Caco-2 (cell line): ENCODE results near the gene FKBP7. TPM values are rescaled to one million over a fixed set of nuclear protein-coding genes. Genes with fewer than 3 reads are reported as not detected.

ENCODE experiments used
- BruUV-seq: library from RNA; stranded (reverse); fragments of 400-500 nt; replicated peaks from 2 replicates; lab custom pipeline; 2021; lab: Mats Ljungman, UMichigan
- CTCF ChIA-PET: fragments of 300-600 bp; sonication (Branson Sonifier 250); formaldehyde crosslinking; loops from one replicate; lab custom pipeline; 2022; ENCODE audit warnings: antibody characterized with exemption; lab: Charles Lee
- POLR2A ChIA-PET: fragments of 300-600 bp; sonication (Branson Sonifier 250); formaldehyde crosslinking; loops from one replicate; lab custom pipeline; 2022; ENCODE audit warnings: antibody characterized with exemption; lab: Charles Lee
- DNase-seq, 2 experiments: peaks; one replicate each; pipeline versions ENCODE4 v3.0.0 to v3.0.0-alpha.2; 2020 to 2022
- H3K27me3 ChIP-seq: replicated peaks from 2 replicates; pipeline ENCODE4 v1.6.0; 2011; ENCODE audit warnings: low read length; ENCODE audit not compliant: control insufficient read depth, insufficient read depth
- H3K36me3 ChIP-seq: 2 replicates; pipeline ENCODE4 v1.5.1; 2011; ENCODE audit warnings: low read length; ENCODE audit not compliant: control insufficient read depth, insufficient read depth
- H3K4me1 ChIP-seq: fragments of 250-450 bp; sonication (Bioruptor Pico); 2 replicates; pipeline ENCODE4 v1.5.1; 2020; ENCODE audit warnings: mild to moderate bottlenecking
- H3K4me3 ChIP-seq: 2 replicates; pipeline ENCODE4 v1.5.1; 2011; ENCODE audit warnings: low read depth, mild to moderate bottlenecking, control low read depth, low read length
- H3K9me3 ChIP-seq: fragments of 250-450 bp; sonication (Bioruptor Pico); 2 replicates; pipeline ENCODE4 v1.5.1; 2020; ENCODE audit warnings: mild to moderate bottlenecking, moderate library complexity
- H3K27ac Mint-ChIP-seq: one replicate; pipeline ENCODE4 v1.8.0; 2022; ENCODE audit warnings: mixed read lengths; ENCODE audit not compliant: unreplicated experiment
- H3K27me3 Mint-ChIP-seq: one replicate; pipeline ENCODE4 v1.8.0; 2022; ENCODE audit warnings: mixed read lengths; ENCODE audit not compliant: insufficient read depth, unreplicated experiment
- H3K36me3 Mint-ChIP-seq: one replicate; pipeline ENCODE4 v1.8.0; 2022; ENCODE audit warnings: mild to moderate bottlenecking, mixed read lengths; ENCODE audit not compliant: insufficient read depth, unreplicated experiment
- H3K4me1 Mint-ChIP-seq: one replicate; pipeline ENCODE4 v1.8.0; 2022; ENCODE audit warnings: low read depth, mixed read lengths; ENCODE audit not compliant: unreplicated experiment
- H3K4me3 Mint-ChIP-seq: one replicate; pipeline ENCODE4 v1.8.0; 2022; ENCODE audit warnings: mild to moderate bottlenecking, moderate library complexity, mixed read lengths; ENCODE audit not compliant: unreplicated experiment
- H3K9me3 Mint-ChIP-seq: one replicate; pipeline ENCODE4 v1.8.0; 2022; ENCODE audit warnings: mixed read lengths; ENCODE audit not compliant: unreplicated experiment
- intact Hi-C: fragments of 100-400 bp; cut with micrococcal nuclease; formaldehyde crosslinking; loops from one replicate; pipeline ENCODE4 v1.10.0; 2022; ENCODE audit not compliant: unreplicated experiment
- total RNA-seq: library from RNA; stranded (reverse); gene quantifications from 2 replicates; pipeline ENCODE4 v1.2.3, GENCODE V29; 2022
- TF ChIP-seq, protein P1 (sequence below), 2 experiments: fragments of 200-600 bp in 1 of 2; IDR thresholded peaks; 1 replicate in 1 of 2; 2 replicates in 1 of 2; pipeline versions ENCODE4 v1.5.1 to v1.8.0; 2011 to 2022; ENCODE audit warnings: antibody characterized with exemption in 1 of 2, control low read depth in 1 of 2, inconsistent platforms in 1 of 2, low read depth in 1 of 2, low read length in 1 of 2, mild to moderate bottlenecking in 1 of 2, moderate library complexity in 1 of 2; ENCODE audit not compliant: insufficient read depth in 1 of 2, severe bottlenecking in 1 of 2, unreplicated experiment in 1 of 2

Gene FKBP7
- total RNA-seq, 1 experiment from 2014 or later = 2.4 TPM

GRCh38 chr2:178508646-178509045, 30.2 kb upstream of the FKBP7 start:
- POLR2A ChIA-PET = no interaction called here

GRCh38 chr2:178506949-178507348, 28.5 kb upstream of the FKBP7 start:
- H3K27ac Mint-ChIP-seq = no peak overlapping the region
- TF ChIP-seq, protein P1, sequence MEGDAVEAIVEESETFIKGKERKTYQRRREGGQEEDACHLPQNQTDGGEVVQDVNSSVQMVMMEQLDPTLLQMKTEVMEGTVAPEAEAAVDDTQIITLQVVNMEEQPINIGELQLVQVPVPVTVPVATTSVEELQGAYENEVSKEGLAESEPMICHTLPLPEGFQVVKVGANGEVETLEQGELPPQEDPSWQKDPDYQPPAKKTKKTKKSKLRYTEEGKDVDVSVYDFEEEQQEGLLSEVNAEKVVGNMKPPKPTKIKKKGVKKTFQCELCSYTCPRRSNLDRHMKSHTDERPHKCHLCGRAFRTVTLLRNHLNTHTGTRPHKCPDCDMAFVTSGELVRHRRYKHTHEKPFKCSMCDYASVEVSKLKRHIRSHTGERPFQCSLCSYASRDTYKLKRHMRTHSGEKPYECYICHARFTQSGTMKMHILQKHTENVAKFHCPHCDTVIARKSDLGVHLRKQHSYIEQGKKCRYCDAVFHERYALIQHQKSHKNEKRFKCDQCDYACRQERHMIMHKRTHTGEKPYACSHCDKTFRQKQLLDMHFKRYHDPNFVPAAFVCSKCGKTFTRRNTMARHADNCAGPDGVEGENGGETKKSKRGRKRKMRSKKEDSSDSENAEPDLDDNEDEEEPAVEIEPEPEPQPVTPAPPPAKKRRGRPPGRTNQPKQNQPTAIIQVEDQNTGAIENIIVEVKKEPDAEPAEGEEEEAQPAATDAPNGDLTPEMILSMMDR (IDR thresholded peaks at IDR 0.05; ENCODE audit: insufficient read depth in 1 of 2, low read depth in 1 of 2, low read length in 1 of 2, severe bottlenecking in 1 of 2, unreplicated experiment in 1 of 2) = no peak
- POLR2A ChIA-PET = no interaction called here

More at GRCh38 chr2:178508646-178509045, 30.2 kb upstream of the FKBP7 start:
- CTCF ChIA-PET = no interaction called here
- Mint-ChIP-seq H3K27ac (no peak overlapping the region), H3K27me3 (no peaks in the 10 kb centered on the region), H3K36me3 (peaks cover 6% of the 10 kb centered on the region), H3K9me3 (no peaks in the 10 kb centered on the region), H3K4me3 (no peak overlapping the region), H3K4me1 (no peaks in the 10 kb centered on the region)
- intact Hi-C loops = no loop called here
- Histone ChIP-seq H3K4me1 (no peaks in the 10 kb centered on the region), H3K4me3 (no peak overlapping the region), H3K9me3 (no peaks in the 10 kb centered on the region), H3K27me3 (no peaks in the 10 kb centered on the region), H3K36me3 (no peaks in the 10 kb centered on the region)
- no TSS peak for BruUV-seq
- DNase-seq = no peak
- TF ChIP-seq, protein P1 (IDR thresholded peaks at IDR 0.05; ENCODE audit: insufficient read depth in 1 of 2, low read depth in 1 of 2, low read length in 1 of 2, severe bottlenecking in 1 of 2, unreplicated experiment in 1 of 2) = no peak

DNA sequence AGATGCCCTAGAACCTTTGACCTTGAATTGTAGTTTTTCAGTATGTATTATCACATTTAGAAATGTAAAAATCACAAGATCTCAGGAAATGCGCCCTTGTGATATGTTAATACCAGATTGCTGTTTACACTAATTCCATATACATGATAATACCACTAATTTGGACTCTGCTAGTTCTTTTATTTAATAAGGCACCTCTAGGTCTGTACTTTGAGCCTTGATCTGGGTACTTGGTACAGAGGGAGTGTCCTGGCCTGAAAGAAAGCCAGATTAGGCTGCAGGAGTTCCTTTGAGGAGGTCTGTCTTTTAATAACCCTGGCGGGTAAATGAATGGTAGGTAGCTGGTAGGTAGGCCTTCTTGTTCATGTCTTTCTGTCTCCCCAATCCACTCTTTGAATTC, 28.1 kb upstream of the FKBP7 start:
- ChIA-PET POLR2A (no interaction called here), CTCF (no interaction called here)
- H3K27ac Mint-ChIP-seq = no peak overlapping the region
- H3K27me3 ChIP-seq = no peaks in the 10 kb centered on the region
- H3K4me1 ChIP-seq = no peaks in the 10 kb centered on the region
- no peak for DNase-seq
- no peak overlapping the region for H3K4me3 Mint-ChIP-seq
- no peak overlapping the region for H3K4me3 ChIP-seq
- no peaks in the 10 kb centered on the region for H3K4me1 Mint-ChIP-seq
- no peaks in the 10 kb centered on the region for H3K9me3 ChIP-seq
- intact Hi-C loops = no loop called here
- H3K9me3 Mint-ChIP-seq = no peaks in the 10 kb centered on the region
- no peaks in the 10 kb centered on the region for H3K36me3 ChIP-seq
- TF ChIP-seq, protein P1 (IDR thresholded peaks at IDR 0.05; ENCODE audit: insufficient read depth in 1 of 2, low read depth in 1 of 2, low read length in 1 of 2, severe bottlenecking in 1 of 2, unreplicated experiment in 1 of 2) = no peak
- BruUV-seq = no TSS peak
- H3K36me3 Mint-ChIP-seq = peaks cover 15% of the 10 kb centered on the region
- no peaks in the 10 kb centered on the region for H3K27me3 Mint-ChIP-seq

More at GRCh38 chr2:178506949-178507348, 28.5 kb upstream of the FKBP7 start:
- intact Hi-C loops = no loop called here
- no TSS peak for BruUV-seq
- no peaks in the 10 kb centered on the region for H3K4me1 Mint-ChIP-seq
- CTCF ChIA-PET = no interaction called here
- DNase-seq = no peak
- H3K36me3 Mint-ChIP-seq = peaks cover 11% of the 10 kb centered on the region
- no peaks in the 10 kb centered on the region for H3K9me3 Mint-ChIP-seq
- no peaks in the 10 kb centered on the region for H3K9me3 ChIP-seq
- H3K27me3 ChIP-seq = no peaks in the 10 kb centered on the region
- no peaks in the 10 kb centered on the region for H3K27me3 Mint-ChIP-seq
- H3K36me3 ChIP-seq = no peaks in the 10 kb centered on the region
- no peak overlapping the region for H3K4me3 ChIP-seq
- no peak overlapping the region for H3K4me3 Mint-ChIP-seq
- H3K4me1 ChIP-seq = no peaks in the 10 kb centered on the region
